Activated CD4-positive, alpha-beta T cell treated with anti-CD3 and anti-CD28 coated beads, Interleukin-2, amount 50 U/mL, for 4 hours (primary cell): ENCODE measurements around the gene MYNN.

Experiments
- DNase-seq, 2 experiments: peaks; one replicate each; pipeline ENCODE4 v3.0.0-alpha.2; 2020

Gene MYNN

GRCh38 chr3:169836078-169836941 is 63.1 kb downstream of the MYNN start:
- DNase-seq: no peak

GRCh38 chr3:169836942-169837275 is 63.7 kb downstream of the MYNN start:
- DNase-seq: no peak

- no peak for DNase-seq
Observed at GRCh38 chr3:169838511-169839030, 65.4 kb downstream of the MYNN start.
